Measurements from ENCODE around the gene RBFOX2.

DNA sequence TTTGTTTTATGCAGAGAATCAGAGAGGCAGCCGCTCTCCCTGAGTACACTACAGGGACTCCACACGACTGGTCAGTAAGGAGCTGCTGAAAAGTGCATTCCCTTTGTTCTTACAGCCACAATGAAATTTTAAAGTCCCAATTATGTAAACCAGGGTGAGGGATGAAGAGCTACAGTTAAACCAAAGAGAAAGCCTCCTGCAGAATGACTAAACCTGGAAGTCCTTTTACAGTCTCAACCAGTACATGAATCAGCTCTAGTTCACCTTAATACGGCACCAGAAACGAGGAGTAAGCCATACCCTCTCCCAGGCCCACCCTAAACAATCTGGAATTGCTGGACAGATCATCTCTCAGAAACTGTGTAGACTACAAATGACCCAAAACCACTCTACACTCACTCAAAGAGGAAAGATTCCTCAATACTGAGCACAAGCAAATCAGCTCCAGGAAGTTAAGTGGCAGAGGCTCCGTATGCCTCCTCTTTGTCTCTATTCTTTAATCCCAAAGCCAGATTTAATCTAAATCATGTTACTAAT lies 113.1 kb downstream of the RBFOX2 start:
- no peak for TF ChIP-seq POLR2AphosphoS5 (IDR thresholded peaks at IDR 0.05; ENCODE audit: low read depth, low read length)
- no peak for TF ChIP-seq YY1 (IDR thresholded peaks at IDR 0.05; ENCODE audit: low read depth)
- TF ChIP-seq SMC3 (IDR thresholded peaks at IDR 0.05; ENCODE audit: low read depth, low read length) = no peak
- TF ChIP-seq, protein P1, sequence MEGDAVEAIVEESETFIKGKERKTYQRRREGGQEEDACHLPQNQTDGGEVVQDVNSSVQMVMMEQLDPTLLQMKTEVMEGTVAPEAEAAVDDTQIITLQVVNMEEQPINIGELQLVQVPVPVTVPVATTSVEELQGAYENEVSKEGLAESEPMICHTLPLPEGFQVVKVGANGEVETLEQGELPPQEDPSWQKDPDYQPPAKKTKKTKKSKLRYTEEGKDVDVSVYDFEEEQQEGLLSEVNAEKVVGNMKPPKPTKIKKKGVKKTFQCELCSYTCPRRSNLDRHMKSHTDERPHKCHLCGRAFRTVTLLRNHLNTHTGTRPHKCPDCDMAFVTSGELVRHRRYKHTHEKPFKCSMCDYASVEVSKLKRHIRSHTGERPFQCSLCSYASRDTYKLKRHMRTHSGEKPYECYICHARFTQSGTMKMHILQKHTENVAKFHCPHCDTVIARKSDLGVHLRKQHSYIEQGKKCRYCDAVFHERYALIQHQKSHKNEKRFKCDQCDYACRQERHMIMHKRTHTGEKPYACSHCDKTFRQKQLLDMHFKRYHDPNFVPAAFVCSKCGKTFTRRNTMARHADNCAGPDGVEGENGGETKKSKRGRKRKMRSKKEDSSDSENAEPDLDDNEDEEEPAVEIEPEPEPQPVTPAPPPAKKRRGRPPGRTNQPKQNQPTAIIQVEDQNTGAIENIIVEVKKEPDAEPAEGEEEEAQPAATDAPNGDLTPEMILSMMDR (IDR thresholded peaks at IDR 0.05) = no peak
- no peak for TF ChIP-seq ELF1 (IDR thresholded peaks at IDR 0.05)
- TF ChIP-seq, protein P2, sequence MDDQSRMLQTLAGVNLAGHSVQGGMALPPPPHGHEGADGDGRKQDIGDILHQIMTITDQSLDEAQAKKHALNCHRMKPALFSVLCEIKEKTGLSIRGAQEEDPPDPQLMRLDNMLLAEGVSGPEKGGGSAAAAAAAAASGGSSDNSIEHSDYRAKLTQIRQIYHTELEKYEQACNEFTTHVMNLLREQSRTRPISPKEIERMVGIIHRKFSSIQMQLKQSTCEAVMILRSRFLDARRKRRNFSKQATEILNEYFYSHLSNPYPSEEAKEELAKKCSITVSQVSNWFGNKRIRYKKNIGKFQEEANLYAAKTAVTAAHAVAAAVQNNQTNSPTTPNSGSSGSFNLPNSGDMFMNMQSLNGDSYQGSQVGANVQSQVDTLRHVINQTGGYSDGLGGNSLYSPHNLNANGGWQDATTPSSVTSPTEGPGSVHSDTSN (IDR thresholded peaks at IDR 0.05) = no peak
- TF ChIP-seq, protein P3, sequence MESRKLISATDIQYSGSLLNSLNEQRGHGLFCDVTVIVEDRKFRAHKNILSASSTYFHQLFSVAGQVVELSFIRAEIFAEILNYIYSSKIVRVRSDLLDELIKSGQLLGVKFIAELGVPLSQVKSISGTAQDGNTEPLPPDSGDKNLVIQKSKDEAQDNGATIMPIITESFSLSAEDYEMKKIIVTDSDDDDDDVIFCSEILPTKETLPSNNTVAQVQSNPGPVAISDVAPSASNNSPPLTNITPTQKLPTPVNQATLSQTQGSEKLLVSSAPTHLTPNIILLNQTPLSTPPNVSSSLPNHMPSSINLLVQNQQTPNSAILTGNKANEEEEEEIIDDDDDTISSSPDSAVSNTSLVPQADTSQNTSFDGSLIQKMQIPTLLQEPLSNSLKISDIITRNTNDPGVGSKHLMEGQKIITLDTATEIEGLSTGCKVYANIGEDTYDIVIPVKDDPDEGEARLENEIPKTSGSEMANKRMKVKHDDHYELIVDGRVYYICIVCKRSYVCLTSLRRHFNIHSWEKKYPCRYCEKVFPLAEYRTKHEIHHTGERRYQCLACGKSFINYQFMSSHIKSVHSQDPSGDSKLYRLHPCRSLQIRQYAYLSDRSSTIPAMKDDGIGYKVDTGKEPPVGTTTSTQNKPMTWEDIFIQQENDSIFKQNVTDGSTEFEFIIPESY (IDR thresholded peaks at IDR 0.05; ENCODE audit: borderline replicate concordance, low read depth) = no peak
- TF ChIP-seq, protein P4, sequence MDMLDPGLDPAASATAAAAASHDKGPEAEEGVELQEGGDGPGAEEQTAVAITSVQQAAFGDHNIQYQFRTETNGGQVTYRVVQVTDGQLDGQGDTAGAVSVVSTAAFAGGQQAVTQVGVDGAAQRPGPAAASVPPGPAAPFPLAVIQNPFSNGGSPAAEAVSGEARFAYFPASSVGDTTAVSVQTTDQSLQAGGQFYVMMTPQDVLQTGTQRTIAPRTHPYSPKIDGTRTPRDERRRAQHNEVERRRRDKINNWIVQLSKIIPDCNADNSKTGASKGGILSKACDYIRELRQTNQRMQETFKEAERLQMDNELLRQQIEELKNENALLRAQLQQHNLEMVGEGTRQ (IDR thresholded peaks at IDR 0.05; ENCODE audit: borderline replicate concordance, low read depth, low read length) = no peak
- no peak for TF ChIP-seq SIN3A (IDR thresholded peaks at IDR 0.05; ENCODE audit: borderline replicate concordance, low read depth, low read length)
- TF ChIP-seq MXI1 (IDR thresholded peaks at IDR 0.05; ENCODE audit: low read depth, low read length) = no peak
- TF ChIP-seq EP300 (IDR thresholded peaks at IDR 0.05; ENCODE audit: borderline replicate concordance in 1 of 2, low read depth in 1 of 2, low read length in 1 of 2) = no peak
